ENCODE data around the gene MAPK8IP1.

DNA sequence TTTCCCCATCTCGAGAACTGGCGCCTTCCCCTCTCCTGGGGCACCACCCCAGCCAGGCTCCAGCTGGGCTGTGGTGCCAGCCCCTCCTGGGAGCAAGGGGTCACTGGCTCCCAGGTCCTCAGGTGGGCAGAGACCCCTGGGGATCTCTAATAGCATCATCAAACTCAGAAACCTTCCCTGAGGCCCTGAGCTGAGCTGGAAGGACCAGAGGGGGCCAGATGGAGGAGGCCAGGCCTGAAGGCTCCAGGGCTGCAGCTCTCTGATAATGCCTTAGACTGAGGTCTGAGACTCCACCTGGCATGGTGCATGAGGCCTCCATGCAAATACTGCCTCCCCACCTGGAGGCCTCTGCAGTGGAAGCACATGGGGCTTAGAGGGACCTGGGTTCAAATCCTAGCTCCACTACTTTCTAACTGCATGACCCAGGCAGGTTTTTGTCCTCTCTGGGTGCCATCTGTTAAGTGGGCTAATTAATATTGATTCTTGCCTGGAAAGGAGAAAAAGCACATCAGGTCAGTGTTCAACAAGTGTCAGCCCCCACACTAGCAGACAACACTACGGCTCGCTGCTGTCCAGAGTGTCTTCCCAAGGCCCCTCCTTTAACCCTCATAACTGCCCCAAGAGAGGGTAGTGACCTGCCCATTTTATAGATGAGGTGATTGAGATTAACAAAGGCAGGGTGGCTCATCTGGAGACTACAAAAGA is 1.5 kb downstream of the MAPK8IP1 start:
- TF ChIP-seq EZH2 (IDR thresholded peaks at IDR 0.05) (no peak), POLR2AphosphoS5 (IDR thresholded peaks at IDR 0.05; ENCODE audit: borderline replicate concordance, low read depth, low read length) (no peak), FOXP2 (optimal IDR thresholded peaks at IDR 0.05; ENCODE audit: control extremely low read depth, extremely low read length, insufficient read depth) (no peak)

All from SK-N-MC (cell line).